PC-3 (cell line): Measurements from ENCODE around the gene NOSIP. TPM values are rescaled to one million over a fixed set of nuclear protein-coding genes. Genes with fewer than 3 reads are reported as not detected.

Experiments used
- ATAC-seq: fragments of 200-7000 bp; cut with Tn5 transposase; 2 replicates; pipeline ENCODE4 v1.9.1; 2020; ENCODE audit warnings: mild to moderate bottlenecking, moderate library complexity
- BruUV-seq: library from RNA; stranded (reverse); fragments of 400-500 nt; replicated peaks from 2 replicates; lab custom pipeline; 2021; lab: Mats Ljungman, UMichigan
- CTCF ChIA-PET: fragments of 300-600 bp; sonication (Branson Sonifier 250); formaldehyde crosslinking; loops from one replicate; lab custom pipeline; 2022; ENCODE audit warnings: antibody characterized with exemption; lab: Charles Lee
- POLR2A ChIA-PET: fragments of 300-600 bp; sonication (Branson Sonifier 250); formaldehyde crosslinking; loops from one replicate; lab custom pipeline; 2022; ENCODE audit warnings: antibody characterized with exemption; ENCODE audit not compliant: unreplicated experiment; lab: Charles Lee
- DNase-seq: peaks from one replicate; pipeline ENCODE4 v3.0.0-alpha.2; 2015
- H2AFZ ChIP-seq: fragments of 300-600 bp; sonication (generic); 2 replicates; pipeline ENCODE4 v1.6.0; 2016; ENCODE audit warnings: antibody characterized with exemption, low read length
- H3F3A ChIP-seq: fragments of 300-600 bp; sonication (generic); one replicate; pipeline ENCODE4 v1.6.0; 2017; ENCODE audit warnings: antibody characterized with exemption, low read length, control low read depth, mild to moderate bottlenecking; ENCODE audit not compliant: unreplicated experiment
- H3K27ac ChIP-seq: fragments of 300-600 bp; sonication (generic); 2 replicates; pipeline ENCODE4 v1.5.1; 2016; ENCODE audit warnings: mild to moderate bottlenecking, low read length
- H3K27me3 ChIP-seq: fragments of 300-600 bp; sonication (generic); 2 replicates; pipeline ENCODE4 v1.6.1; 2016; ENCODE audit warnings: low read length, mixed read lengths
- H3K36me3 ChIP-seq: fragments of 300-600 bp; sonication (generic); 2 replicates; pipeline ENCODE4 v1.6.1; 2016; ENCODE audit warnings: low read depth, mixed run types, low read length, mixed read lengths
- H3K4me1 ChIP-seq: fragments of 300-600 bp; sonication (generic); 2 replicates; pipeline ENCODE4 v1.5.1; 2016; ENCODE audit warnings: low read length; ENCODE audit not compliant: insufficient read depth
- H3K4me2 ChIP-seq: fragments of 300-600 bp; sonication (generic); 2 replicates; pipeline ENCODE4 v1.6.0; 2016; ENCODE audit warnings: low read length
- H3K4me3 ChIP-seq: fragments of 300-600 bp; sonication (generic); 2 replicates; pipeline ENCODE4 v1.5.1; 2016; ENCODE audit warnings: mild to moderate bottlenecking, low read length, mixed read lengths
- H3K79me2 ChIP-seq: fragments of 300-600 bp; sonication (generic); 2 replicates; pipeline ENCODE4 v1.6.1; 2017; ENCODE audit warnings: low read length, mixed read lengths
- H3K9ac ChIP-seq: fragments of 300-600 bp; sonication (generic); 2 replicates; pipeline ENCODE4 v1.6.0; 2016; ENCODE audit warnings: mild to moderate bottlenecking, low read length
- H3K9me2 ChIP-seq: fragments of 300-600 bp; sonication (generic); replicated peaks from 2 replicates; pipeline ENCODE4 v1.6.1; 2016; ENCODE audit warnings: mixed run types, low read length, mixed read lengths
- H3K9me3 ChIP-seq: fragments of 300-600 bp; sonication (generic); 2 replicates; pipeline ENCODE4 v1.6.1; 2016; ENCODE audit warnings: low read length, mixed read lengths
- H4K20me1 ChIP-seq: fragments of 300-600 bp; sonication (generic); 2 replicates; pipeline ENCODE4 v1.6.1; 2016; ENCODE audit warnings: low read length, mixed read lengths
- CTCF ChIP-seq: fragments of 300-600 bp; sonication (generic); conservative IDR thresholded peaks from 2 replicates; pipeline ENCODE4 v1.5.1; 2017; ENCODE audit warnings: antibody characterized with exemption, low read depth, mild to moderate bottlenecking, low read length
- EZH2 ChIP-seq: fragments of 300-600 bp; sonication (generic); IDR thresholded peaks from one replicate; pipeline ENCODE4 v1.6.1; 2017; ENCODE audit warnings: antibody characterized with exemption, mild to moderate bottlenecking, low read length; ENCODE audit not compliant: unreplicated experiment
- EZH2phosphoT487 ChIP-seq: fragments of 300-600 bp; sonication (generic); IDR thresholded peaks from 2 replicates; pipeline ENCODE4 v1.6.1; 2018; ENCODE audit warnings: mild to moderate bottlenecking, antibody characterized with exemption, low read length, borderline replicate concordance
- intact Hi-C: fragments of 100-400 bp; cut with micrococcal nuclease; formaldehyde crosslinking; loops from 2 replicates; pipeline ENCODE4 v1.9.0; 2023
- total RNA-seq: library from RNA; depleted of rRNA; stranded (reverse); fragments of >200 nt; gene quantifications from 2 replicates; pipeline ENCODE4 v1.2.3, GENCODE V29; 2014

Gene NOSIP
- total RNA-seq, 1 experiment from 2014 or later: 195 TPM

GRCh38 chr19:49589502-49589905 is 9.1 kb upstream of the NOSIP start:
- H4K20me1 ChIP-seq: peaks cover 6% of the 10 kb centered on the region; the same call in 1 of the 2 replicates
- H3K27me3 ChIP-seq: no peaks in the 10 kb centered on the region
- no peak overlapping the region for H2AFZ ChIP-seq
- ATAC-seq: peak; percentile 1; the same call in 1 of the 2 replicates
- POLR2A ChIA-PET: interaction anchor here (0.9 to 1.0 kb wide), 2 partner anchors 51 to 52 kb away, joined by 3 to 9 read pairs; partner anchors contain the start of genes RRAS and SCAF1
- H3K9me2 ChIP-seq: no peaks in the 10 kb centered on the region
- H3K27ac ChIP-seq: no peak overlapping the region
- H3K36me3 ChIP-seq: peaks cover 7% of the 10 kb centered on the region; the same call in 1 of the 2 replicates
- H3K4me1 ChIP-seq: peaks cover 7% of the 10 kb centered on the region; the same call in 1 of the 2 replicates
- TF ChIP-seq CTCF: no peak
- no peak for TF ChIP-seq EZH2phosphoT487
- TF ChIP-seq EZH2: no peak
- no peak overlapping the region for H3K4me3 ChIP-seq
- no peaks in the 10 kb centered on the region for H3F3A ChIP-seq
- no peak overlapping the region for H3K9ac ChIP-seq
- DNase-seq: no peak
- CTCF ChIA-PET: no interaction called here
- H3K9me3 ChIP-seq: no peaks in the 10 kb centered on the region
- H3K79me2 ChIP-seq: peaks cover 35% of the 10 kb centered on the region
- H3K4me2 ChIP-seq: no peak overlapping the region
- BruUV-seq: no TSS peak
- intact Hi-C loops: no loop called here

GRCh38 chr19:49588365-49589122 is 8.2 kb upstream of the NOSIP start:
- H3K4me2 ChIP-seq: no peak overlapping the region

More at GRCh38 chr19:49588365-49589122, 8.2 kb upstream of the NOSIP start:
- Histone ChIP-seq H3K9me3 (no peaks in the 10 kb centered on the region), H3K4me3 (no peak overlapping the region), H2AFZ (no peak overlapping the region), H3K4me1 (peaks cover 1% of the 10 kb centered on the region; the same call in 1 of the 2 replicates), H3K27ac (no peak overlapping the region), H3K27me3 (no peaks in the 10 kb centered on the region), H4K20me1 (peaks cover under 1% of the 10 kb centered on the region; the same call in 1 of the 2 replicates), H3K36me3 (no peaks in the 10 kb centered on the region), H3F3A (no peaks in the 10 kb centered on the region), H3K79me2 (peaks cover 26% of the 10 kb centered on the region), H3K9ac (no peak overlapping the region), H3K9me2 (no peaks in the 10 kb centered on the region)
- no peak for ATAC-seq
- intact Hi-C loops: no loop called here
- ChIA-PET POLR2A (no interaction called here), CTCF (no interaction called here)
- no peak for TF ChIP-seq EZH2phosphoT487
- no peak for TF ChIP-seq CTCF
- no peak for TF ChIP-seq EZH2
- no peak for DNase-seq
- BruUV-seq: no TSS peak
